ENCODE measurements around the gene MUSTN1. TPM values are rescaled to one million over a fixed set of nuclear protein-coding genes. Genes with fewer than 3 reads are reported as not detected.

The MUSTN1 gene
- total and polyA plus RNA-seq, 2 donors (not counting 1 experiment from before 2014, with no cell fraction given): 0.79 to 11.2 TPM

- WGBS (ENCODE audit: insufficient coverage): 93% methylated on average over 2 of the region's 2 CpGs
- POLR2A ChIA-PET: no interaction called here
Observed at GRCh38 chr3:52839268-52839575, 4.4 kb upstream of the MUSTN1 start.

More at GRCh38 chr3:52839268-52839575, 4.4 kb upstream of the MUSTN1 start:
- Histone ChIP-seq H3K36me3 (replicated peaks in 1 of 2; ENCODE audit: control extremely low read depth in 1 of 2, control insufficient read depth in 1 of 2, extremely low read depth in 1 of 2, insufficient read depth in 2 of 2, low read length in 1 of 2) (peaks cover 0 to 42% of the 10 kb centered on the region in 2 experiments), H3K27ac (ENCODE audit: low read length in 2 of 2) (no peak overlapping the region), H2AFZ (ENCODE audit: insufficient read depth, low read depth, low read length, poor library complexity, severe bottlenecking) (no peak overlapping the region), H4K20me1 (ENCODE audit: control insufficient read depth, insufficient read depth, low read length, poor library complexity, severe bottlenecking) (no peaks in the 10 kb centered on the region), H3K4me3 (ENCODE audit: control extremely low read depth in 1 of 5, extremely low read depth in 1 of 5, insufficient read depth in 1 of 5, low read depth in 2 of 5, low read length in 4 of 5) (no peak overlapping the region), H3K79me2 (ENCODE audit: control insufficient read depth, insufficient read depth, low read length) (no peaks in the 10 kb centered on the region), H3K9me3 (ENCODE audit: control extremely low read depth in 1 of 3, control insufficient read depth in 2 of 3, insufficient read depth in 1 of 3, low read length in 2 of 3) (no peaks in the 10 kb centered on the region), H3K27me3 (replicated peaks in 1 of 4; ENCODE audit: control extremely low read depth in 1 of 4, control insufficient read depth in 3 of 4, insufficient read depth in 4 of 4, low read length in 3 of 4) (no peaks in the 10 kb centered on the region), H3K4me2 (replicated peaks; ENCODE audit: low read depth, low read length, poor library complexity, severe bottlenecking) (no peak overlapping the region), H3K9ac (ENCODE audit: low read length) (no peak overlapping the region), H3K4me1 (ENCODE audit: control insufficient read depth in 2 of 2, insufficient read depth in 2 of 2, low read length in 2 of 2) (no peaks in the 10 kb centered on the region)
- TF ChIP-seq CTCF (IDR thresholded peaks at IDR 0.05) (no peak), EZH2 (IDR thresholded peaks at IDR 0.05; ENCODE audit: borderline replicate concordance, insufficient read depth, low read depth, low read length, poor library complexity, severe bottlenecking) (no peak)
- ATAC-seq (ENCODE audit: low read depth) (no peak), DNase-seq (no peak)
- H3K9me3 Mint-ChIP-seq (ENCODE audit: insufficient read depth): no peaks in the 10 kb centered on the region
- no peaks in the 10 kb centered on the region for H3K27me3 Mint-ChIP-seq
- CTCF ChIA-PET: interaction anchor here (0.9 to 1.6 kb wide), 2 partner anchors 9 to 11 kb away, joined by 3 to 4 read pairs; no protein-coding TSS in a partner anchor
- H3K4me1 Mint-ChIP-seq: no peaks in the 10 kb centered on the region
- H3K27ac Mint-ChIP-seq: no peak overlapping the region
- H3K4me3 Mint-ChIP-seq: no peak overlapping the region
- intact Hi-C loops (cut with micrococcal nuclease): no loop called here
